HepG2 (cell line): ENCODE data around the gene SGCE. TPM values are rescaled to one million over a fixed set of nuclear protein-coding genes. Genes with fewer than 3 reads are reported as not detected.

Experiments
- POLR2AphosphoS5 ChIP-seq: IDR thresholded peaks from 2 replicates; pipeline ENCODE4 v1.6.1; 2012; ENCODE audit warnings: low read depth, low read length
- PPARG ChIP-seq: conservative IDR thresholded peaks from 2 replicates; pipeline ENCODE4 v1.6.1; 2016; ENCODE audit warnings: missing biosample characterization, missing genetic modification reagents
- RXRA ChIP-seq: sonication (generic); formaldehyde crosslinking; IDR thresholded peaks from 2 replicates; pipeline ENCODE4 v1.5.1; 2020; ENCODE audit warnings: missing genetic modification reagents
- SIN3B ChIP-seq: fragments of 150-350 bp; IDR thresholded peaks from 2 replicates; pipeline ENCODE4 v1.6.1; 2014; ENCODE audit warnings: low read length
- ZNF333 ChIP-seq: sonication (generic); formaldehyde crosslinking; IDR thresholded peaks from 2 replicates; pipeline ENCODE4 v1.4.0; 2020; ENCODE audit warnings: mild to moderate bottlenecking, missing genetic modification reagents, borderline replicate concordance
- ZSCAN20 ChIP-seq: sonication (generic); formaldehyde crosslinking; IDR thresholded peaks from 2 replicates; pipeline ENCODE4 v1.4.0; 2020; ENCODE audit warnings: missing genetic modification reagents, mild to moderate bottlenecking, borderline replicate concordance
- polyA plus RNA-seq, 8 experiments: library from polyadenylated mRNA; depleted of rRNA in 3 of 8; stranded (reverse) in 7 of 8; unstranded in 1 of 8; fragments of >200 nt; fragmentation: Illumina TruSeq in 4 of 8; extraction: Trizol in 4 of 8; gene quantifications; 2 replicates each; pipeline versions ENCODE4 v1.2.1 to v1.2.3, GENCODE V29; 2011 to 2016; ENCODE audit warnings: low read depth in 4 of 8, missing spikeins in 1 of 8, mixed read lengths in 1 of 8; ENCODE audit not compliant: insufficient read depth in 1 of 8
- total RNA-seq, 5 experiments: library from RNA; depleted of rRNA; stranded (reverse); fragments of >200 nt; fragmentation: Illumina TruSeq; extraction: Trizol; gene quantifications; 2 replicates each; pipeline ENCODE4 v1.2.3, GENCODE V29; 2016; ENCODE audit warnings: low read depth in 1 of 5
- TF ChIP-seq, protein P1 (sequence below): sonication (generic); formaldehyde crosslinking; IDR thresholded peaks from 2 replicates; pipeline ENCODE4 v1.4.0; 2020; ENCODE audit warnings: mild to moderate bottlenecking, missing genetic modification reagents, borderline replicate concordance
- TF ChIP-seq, protein P2 (sequence below): IDR thresholded peaks from 2 replicates; pipeline ENCODE4 v1.6.1; 2016; ENCODE audit warnings: low read depth, missing genetic modification reagents, missing compliant biosample characterization
- TF ChIP-seq, protein P3 (sequence below): sonication (generic); formaldehyde crosslinking; IDR thresholded peaks from 2 replicates; pipeline ENCODE4 v1.5.0; 2020; ENCODE audit warnings: mild to moderate bottlenecking, missing genetic modification reagents
- TF ChIP-seq, protein P4 (sequence below): sonication (generic); formaldehyde crosslinking; IDR thresholded peaks from 2 replicates; pipeline ENCODE4 v1.9.0; 2022; ENCODE audit warnings: low read depth, missing genetic modification reagents
- TF ChIP-seq, protein P5 (sequence below): sonication (generic); formaldehyde crosslinking; IDR thresholded peaks from 2 replicates; pipeline ENCODE4 v1.8.1; 2023; ENCODE audit warnings: mild to moderate bottlenecking, missing genetic modification reagents

The SGCE gene
- total and polyA plus RNA-seq, 2 of the 13 experiments (the other 11 are each of a cell fraction or from before 2014, with no cell fraction given): 52.3 to 71.1 TPM

GRCh38 chr7:94657771-94658693 is 2.1 kb upstream of the SGCE start (continued):
- TF ChIP-seq PPARG (CRISPR knock-in tag) (no peak), ZNF333 (no peak), RXRA (CRISPR knock-in tag) (peak; percentile 11; the same call in 1 of the 2 replicates), ZSCAN20 (no peak), SIN3B (no peak), POLR2AphosphoS5 (peak; percentile 51)
- TF ChIP-seq, protein P1, sequence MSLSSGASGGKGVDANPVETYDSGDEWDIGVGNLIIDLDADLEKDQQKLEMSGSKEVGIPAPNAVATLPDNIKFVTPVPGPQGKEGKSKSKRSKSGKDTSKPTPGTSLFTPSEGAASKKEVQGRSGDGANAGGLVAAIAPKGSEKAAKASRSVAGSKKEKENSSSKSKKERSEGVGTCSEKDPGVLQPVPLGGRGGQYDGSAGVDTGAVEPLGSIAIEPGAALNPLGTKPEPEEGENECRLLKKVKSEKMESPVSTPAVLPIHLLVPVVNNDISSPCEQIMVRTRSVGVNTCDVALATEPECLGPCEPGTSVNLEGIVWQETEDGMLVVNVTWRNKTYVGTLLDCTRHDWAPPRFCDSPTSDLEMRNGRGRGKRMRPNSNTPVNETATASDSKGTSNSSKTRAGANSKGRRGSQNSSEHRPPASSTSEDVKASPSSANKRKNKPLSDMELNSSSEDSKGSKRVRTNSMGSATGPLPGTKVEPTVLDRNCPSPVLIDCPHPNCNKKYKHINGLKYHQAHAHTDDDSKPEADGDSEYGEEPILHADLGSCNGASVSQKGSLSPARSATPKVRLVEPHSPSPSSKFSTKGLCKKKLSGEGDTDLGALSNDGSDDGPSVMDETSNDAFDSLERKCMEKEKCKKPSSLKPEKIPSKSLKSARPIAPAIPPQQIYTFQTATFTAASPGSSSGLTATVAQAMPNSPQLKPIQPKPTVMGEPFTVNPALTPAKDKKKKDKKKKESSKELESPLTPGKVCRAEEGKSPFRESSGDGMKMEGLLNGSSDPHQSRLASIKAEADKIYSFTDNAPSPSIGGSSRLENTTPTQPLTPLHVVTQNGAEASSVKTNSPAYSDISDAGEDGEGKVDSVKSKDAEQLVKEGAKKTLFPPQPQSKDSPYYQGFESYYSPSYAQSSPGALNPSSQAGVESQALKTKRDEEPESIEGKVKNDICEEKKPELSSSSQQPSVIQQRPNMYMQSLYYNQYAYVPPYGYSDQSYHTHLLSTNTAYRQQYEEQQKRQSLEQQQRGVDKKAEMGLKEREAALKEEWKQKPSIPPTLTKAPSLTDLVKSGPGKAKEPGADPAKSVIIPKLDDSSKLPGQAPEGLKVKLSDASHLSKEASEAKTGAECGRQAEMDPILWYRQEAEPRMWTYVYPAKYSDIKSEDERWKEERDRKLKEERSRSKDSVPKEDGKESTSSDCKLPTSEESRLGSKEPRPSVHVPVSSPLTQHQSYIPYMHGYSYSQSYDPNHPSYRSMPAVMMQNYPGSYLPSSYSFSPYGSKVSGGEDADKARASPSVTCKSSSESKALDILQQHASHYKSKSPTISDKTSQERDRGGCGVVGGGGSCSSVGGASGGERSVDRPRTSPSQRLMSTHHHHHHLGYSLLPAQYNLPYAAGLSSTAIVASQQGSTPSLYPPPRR: 0 out of 2 replicates have a peak, but pooled peaks have one; percentile 22
- TF ChIP-seq, protein P2, sequence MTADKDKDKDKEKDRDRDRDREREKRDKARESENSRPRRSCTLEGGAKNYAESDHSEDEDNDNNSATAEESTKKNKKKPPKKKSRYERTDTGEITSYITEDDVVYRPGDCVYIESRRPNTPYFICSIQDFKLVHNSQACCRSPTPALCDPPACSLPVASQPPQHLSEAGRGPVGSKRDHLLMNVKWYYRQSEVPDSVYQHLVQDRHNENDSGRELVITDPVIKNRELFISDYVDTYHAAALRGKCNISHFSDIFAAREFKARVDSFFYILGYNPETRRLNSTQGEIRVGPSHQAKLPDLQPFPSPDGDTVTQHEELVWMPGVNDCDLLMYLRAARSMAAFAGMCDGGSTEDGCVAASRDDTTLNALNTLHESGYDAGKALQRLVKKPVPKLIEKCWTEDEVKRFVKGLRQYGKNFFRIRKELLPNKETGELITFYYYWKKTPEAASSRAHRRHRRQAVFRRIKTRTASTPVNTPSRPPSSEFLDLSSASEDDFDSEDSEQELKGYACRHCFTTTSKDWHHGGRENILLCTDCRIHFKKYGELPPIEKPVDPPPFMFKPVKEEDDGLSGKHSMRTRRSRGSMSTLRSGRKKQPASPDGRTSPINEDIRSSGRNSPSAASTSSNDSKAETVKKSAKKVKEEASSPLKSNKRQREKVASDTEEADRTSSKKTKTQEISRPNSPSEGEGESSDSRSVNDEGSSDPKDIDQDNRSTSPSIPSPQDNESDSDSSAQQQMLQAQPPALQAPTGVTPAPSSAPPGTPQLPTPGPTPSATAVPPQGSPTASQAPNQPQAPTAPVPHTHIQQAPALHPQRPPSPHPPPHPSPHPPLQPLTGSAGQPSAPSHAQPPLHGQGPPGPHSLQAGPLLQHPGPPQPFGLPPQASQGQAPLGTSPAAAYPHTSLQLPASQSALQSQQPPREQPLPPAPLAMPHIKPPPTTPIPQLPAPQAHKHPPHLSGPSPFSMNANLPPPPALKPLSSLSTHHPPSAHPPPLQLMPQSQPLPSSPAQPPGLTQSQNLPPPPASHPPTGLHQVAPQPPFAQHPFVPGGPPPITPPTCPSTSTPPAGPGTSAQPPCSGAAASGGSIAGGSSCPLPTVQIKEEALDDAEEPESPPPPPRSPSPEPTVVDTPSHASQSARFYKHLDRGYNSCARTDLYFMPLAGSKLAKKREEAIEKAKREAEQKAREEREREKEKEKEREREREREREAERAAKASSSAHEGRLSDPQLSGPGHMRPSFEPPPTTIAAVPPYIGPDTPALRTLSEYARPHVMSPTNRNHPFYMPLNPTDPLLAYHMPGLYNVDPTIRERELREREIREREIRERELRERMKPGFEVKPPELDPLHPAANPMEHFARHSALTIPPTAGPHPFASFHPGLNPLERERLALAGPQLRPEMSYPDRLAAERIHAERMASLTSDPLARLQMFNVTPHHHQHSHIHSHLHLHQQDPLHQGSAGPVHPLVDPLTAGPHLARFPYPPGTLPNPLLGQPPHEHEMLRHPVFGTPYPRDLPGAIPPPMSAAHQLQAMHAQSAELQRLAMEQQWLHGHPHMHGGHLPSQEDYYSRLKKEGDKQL (CRISPR knock-in tag): no peak
- TF ChIP-seq, protein P3, sequence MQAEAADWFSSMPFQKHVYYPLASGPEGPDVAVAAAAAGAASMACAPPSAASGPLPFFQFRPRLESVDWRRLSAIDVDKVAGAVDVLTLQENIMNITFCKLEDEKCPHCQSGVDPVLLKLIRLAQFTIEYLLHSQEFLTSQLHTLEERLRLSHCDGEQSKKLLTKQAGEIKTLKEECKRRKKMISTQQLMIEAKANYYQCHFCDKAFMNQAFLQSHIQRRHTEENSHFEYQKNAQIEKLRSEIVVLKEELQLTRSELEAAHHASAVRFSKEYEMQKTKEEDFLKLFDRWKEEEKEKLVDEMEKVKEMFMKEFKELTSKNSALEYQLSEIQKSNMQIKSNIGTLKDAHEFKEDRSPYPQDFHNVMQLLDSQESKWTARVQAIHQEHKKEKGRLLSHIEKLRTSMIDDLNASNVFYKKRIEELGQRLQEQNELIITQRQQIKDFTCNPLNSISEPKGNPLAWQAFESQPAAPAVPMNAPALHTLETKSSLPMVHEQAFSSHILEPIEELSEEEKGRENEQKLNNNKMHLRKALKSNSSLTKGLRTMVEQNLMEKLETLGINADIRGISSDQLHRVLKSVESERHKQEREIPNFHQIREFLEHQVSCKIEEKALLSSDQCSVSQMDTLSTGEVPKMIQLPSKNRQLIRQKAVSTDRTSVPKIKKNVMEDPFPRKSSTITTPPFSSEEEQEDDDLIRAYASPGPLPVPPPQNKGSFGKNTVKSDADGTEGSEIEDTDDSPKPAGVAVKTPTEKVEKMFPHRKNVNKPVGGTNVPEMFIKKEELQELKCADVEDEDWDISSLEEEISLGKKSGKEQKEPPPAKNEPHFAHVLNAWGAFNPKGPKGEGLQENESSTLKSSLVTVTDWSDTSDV (CRISPR knock-in tag): no peak
- TF ChIP-seq, protein P4, sequence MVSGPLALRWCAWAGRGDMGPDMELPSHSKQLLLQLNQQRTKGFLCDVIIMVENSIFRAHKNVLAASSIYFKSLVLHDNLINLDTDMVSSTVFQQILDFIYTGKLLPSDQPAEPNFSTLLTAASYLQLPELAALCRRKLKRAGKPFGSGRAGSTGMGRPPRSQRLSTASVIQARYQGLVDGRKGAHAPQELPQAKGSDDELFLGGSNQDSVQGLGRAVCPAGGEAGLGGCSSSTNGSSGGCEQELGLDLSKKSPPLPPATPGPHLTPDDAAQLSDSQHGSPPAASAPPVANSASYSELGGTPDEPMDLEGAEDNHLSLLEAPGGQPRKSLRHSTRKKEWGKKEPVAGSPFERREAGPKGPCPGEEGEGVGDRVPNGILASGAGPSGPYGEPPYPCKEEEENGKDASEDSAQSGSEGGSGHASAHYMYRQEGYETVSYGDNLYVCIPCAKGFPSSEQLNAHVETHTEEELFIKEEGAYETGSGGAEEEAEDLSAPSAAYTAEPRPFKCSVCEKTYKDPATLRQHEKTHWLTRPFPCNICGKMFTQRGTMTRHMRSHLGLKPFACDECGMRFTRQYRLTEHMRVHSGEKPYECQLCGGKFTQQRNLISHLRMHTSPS (CRISPR knock-in tag): no peak
- TF ChIP-seq, protein P5, sequence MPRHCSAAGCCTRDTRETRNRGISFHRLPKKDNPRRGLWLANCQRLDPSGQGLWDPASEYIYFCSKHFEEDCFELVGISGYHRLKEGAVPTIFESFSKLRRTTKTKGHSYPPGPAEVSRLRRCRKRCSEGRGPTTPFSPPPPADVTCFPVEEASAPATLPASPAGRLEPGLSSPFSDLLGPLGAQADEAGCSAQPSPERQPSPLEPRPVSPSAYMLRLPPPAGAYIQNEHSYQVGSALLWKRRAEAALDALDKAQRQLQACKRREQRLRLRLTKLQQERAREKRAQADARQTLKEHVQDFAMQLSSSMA: no peak
